A673 (cell line): ENCODE measurements around the gene VAC14. TPM values are rescaled to one million over a fixed set of nuclear protein-coding genes. Genes with fewer than 3 reads are reported as not detected.

Source experiments
- BruUV-seq: library from RNA; stranded (reverse); fragments of 400-500 nt; replicated peaks from 2 replicates; lab custom pipeline; 2021; lab: Mats Ljungman, UMichigan
- CTCF ChIA-PET: fragments of 300-600 bp; sonication (Branson Sonifier 250); formaldehyde crosslinking; loops from one replicate; lab custom pipeline; 2022; ENCODE audit warnings: antibody characterized with exemption; lab: Charles Lee
- POLR2A ChIA-PET: fragments of 300-600 bp; sonication (Branson Sonifier 250); formaldehyde crosslinking; loops from one replicate; lab custom pipeline; 2022; ENCODE audit warnings: antibody characterized with exemption; ENCODE audit not compliant: low non-redundant PET; lab: Charles Lee
- DNase-seq: peaks from one replicate; pipeline ENCODE4 v3.0.0-alpha.2; 2015; ENCODE audit warnings: low spot score
- H3K27ac ChIP-seq: fragments of 200-600 bp; sonication (generic); 2 replicates; pipeline ENCODE4 v1.5.1; 2016; ENCODE audit warnings: mixed run types, low read depth, mild to moderate bottlenecking, mixed read lengths, antibody characterized with exemption, low read length; ENCODE audit not compliant: poor library complexity, severe bottlenecking
- H3K27me3 ChIP-seq: fragments of 200-600 bp; sonication (generic); replicated peaks from 2 replicates; pipeline ENCODE4 v1.6.1; 2017; ENCODE audit warnings: mixed run types, low read depth, mild to moderate bottlenecking, mixed read lengths, antibody characterized with exemption, low read length; ENCODE audit not compliant: insufficient read depth, poor library complexity
- H3K36me3 ChIP-seq: fragments of 200-600 bp; sonication (generic); 2 replicates; pipeline ENCODE4 v1.6.1; 2016; ENCODE audit warnings: mixed run types, mild to moderate bottlenecking, mixed read lengths, antibody characterized with exemption, low read length; ENCODE audit not compliant: insufficient read depth, poor library complexity, severe bottlenecking
- H3K4me1 ChIP-seq: fragments of 200-600 bp; sonication (generic); 2 replicates; pipeline ENCODE4 v1.6.1; 2017; ENCODE audit warnings: mixed run types, mild to moderate bottlenecking, mixed read lengths, antibody characterized with exemption, low read length; ENCODE audit not compliant: insufficient read depth, poor library complexity, severe bottlenecking
- H3K4me3 ChIP-seq: fragments of 200-600 bp; sonication (generic); 2 replicates; pipeline ENCODE4 v1.5.1; 2016; ENCODE audit warnings: low read depth, mixed run types, mild to moderate bottlenecking, mixed read lengths, low read length; ENCODE audit not compliant: poor library complexity, severe bottlenecking
- H3K9me3 ChIP-seq: fragments of 200-600 bp; sonication (generic); 2 replicates; pipeline ENCODE4 v1.6.1; 2016; ENCODE audit warnings: mixed run types, low read depth, mild to moderate bottlenecking, mixed read lengths, antibody characterized with exemption, low read length; ENCODE audit not compliant: poor library complexity, severe bottlenecking
- CTCF ChIP-seq: fragments of 300-800, 200-600 bp; sonication (generic); conservative IDR thresholded peaks from 2 replicates; pipeline ENCODE4 v1.5.1; 2017; ENCODE audit warnings: low read depth, mild to moderate bottlenecking, antibody characterized with exemption, low read length, moderate library complexity, mixed read lengths
- EZH2 ChIP-seq: fragments of 200-600 bp; sonication (generic); IDR thresholded peaks from 2 replicates; pipeline ENCODE4 v1.6.1; 2017; ENCODE audit warnings: borderline replicate concordance, low read depth, mild to moderate bottlenecking, mixed read lengths, antibody characterized with exemption, low read length; ENCODE audit not compliant: poor library complexity, severe bottlenecking
- intact Hi-C: fragments of 100-400 bp; cut with micrococcal nuclease; formaldehyde crosslinking; loops from one replicate; pipeline ENCODE4 v1.10.0; 2022; ENCODE audit not compliant: unreplicated experiment
- total RNA-seq: library from RNA; stranded (reverse); gene quantifications from 2 replicates; pipeline ENCODE4 v1.2.3, GENCODE V29; 2021

Gene VAC14
- total RNA-seq, 1 experiment from 2014 or later, result 46.6 TPM

- no peaks in the 10 kb centered on the region for H3K27me3 ChIP-seq
- ChIA-PET CTCF (interaction anchor here (0.5 kb wide), 1 partner anchor 117 kb away, joined by 4 read pairs; no protein-coding TSS in a partner anchor), POLR2A (no interaction called here)
- no peak overlapping the region for H3K27ac ChIP-seq
- no TSS peak for BruUV-seq
- DNase-seq, result no peak
- H3K4me3 ChIP-seq, result no peak overlapping the region
- intact Hi-C loops, result no loop called here
- no peaks in the 10 kb centered on the region for H3K9me3 ChIP-seq
- no peak for TF ChIP-seq CTCF
- no peak for TF ChIP-seq EZH2
- no peaks in the 10 kb centered on the region for H3K4me1 ChIP-seq
- H3K36me3 ChIP-seq, result peaks cover 8% of the 10 kb centered on the region
These were observed 31.8 kb downstream of the VAC14 start for GRCh38 chr16:70769131-70769530.

GRCh38 chr16:70768203-70768580, 32.8 kb downstream of the VAC14 start:
- Histone ChIP-seq H3K9me3 (no peaks in the 10 kb centered on the region), H3K27me3 (no peaks in the 10 kb centered on the region), H3K27ac (no peak overlapping the region), H3K4me1 (no peaks in the 10 kb centered on the region), H3K36me3 (peaks cover 8% of the 10 kb centered on the region), H3K4me3 (no peak overlapping the region)
- ChIA-PET CTCF (no interaction called here), POLR2A (no interaction called here)
- TF ChIP-seq CTCF (no peak), EZH2 (no peak)
- BruUV-seq, result no TSS peak
- intact Hi-C loops, result no loop called here
- no peak for DNase-seq

- no peaks in the 10 kb centered on the region for H3K4me1 ChIP-seq
- no peak overlapping the region for H3K27ac ChIP-seq
- POLR2A ChIA-PET, result no interaction called here
- BruUV-seq, result no TSS peak
- no peaks in the 10 kb centered on the region for H3K9me3 ChIP-seq
- DNase-seq, result no peak
- H3K36me3 ChIP-seq, result peaks cover 8% of the 10 kb centered on the region
- TF ChIP-seq CTCF, result no peak
- TF ChIP-seq EZH2, result no peak
- H3K4me3 ChIP-seq, result no peak overlapping the region
- H3K27me3 ChIP-seq, result no peaks in the 10 kb centered on the region
- intact Hi-C loops, result no loop called here
- CTCF ChIA-PET, result no interaction called here
These were observed 33.4 kb downstream of the VAC14 start for GRCh38 chr16:70767377-70768202.
